Measurements from ENCODE around the gene CDK5RAP2.

Gene CDK5RAP2

GRCh38 chr9:120570296-120570695, 9.7 kb downstream of the CDK5RAP2 start:
- H3K4me3 ChIP-seq (ENCODE audit: low read depth, low read length): no peak overlapping the region
- no peak for TF ChIP-seq CTCF (IDR thresholded peaks at IDR 0.05; ENCODE audit: borderline replicate concordance, insufficient read depth, low read depth, low read length)

- H3K4me3 ChIP-seq (ENCODE audit: low read depth, low read length): no peak overlapping the region
- no peak for TF ChIP-seq CTCF (IDR thresholded peaks at IDR 0.05; ENCODE audit: borderline replicate concordance, insufficient read depth, low read depth, low read length)
Observed at GRCh38 chr9:120569556-120569955, 10.4 kb downstream of the CDK5RAP2 start.

- no peak overlapping the region for H3K4me3 ChIP-seq (ENCODE audit: low read depth, low read length)
- no peak for TF ChIP-seq CTCF (IDR thresholded peaks at IDR 0.05; ENCODE audit: borderline replicate concordance, insufficient read depth, low read depth, low read length)
Observed at GRCh38 chr9:120568816-120569215, 11.2 kb downstream of the CDK5RAP2 start.

GRCh38 chr9:120567874-120568273, 12.1 kb downstream of the CDK5RAP2 start:
- no peak for TF ChIP-seq CTCF (IDR thresholded peaks at IDR 0.05; ENCODE audit: borderline replicate concordance, insufficient read depth, low read depth, low read length)

GRCh38 chr9:120567081-120567480, 12.9 kb downstream of the CDK5RAP2 start:
- no peak overlapping the region for H3K4me3 ChIP-seq (ENCODE audit: low read depth, low read length)

More at GRCh38 chr9:120567874-120568273, 12.1 kb downstream of the CDK5RAP2 start:
- no peak overlapping the region for H3K4me3 ChIP-seq (ENCODE audit: low read depth, low read length)

GRCh38 chr9:120564589-120564988, 15.4 kb downstream of the CDK5RAP2 start:
- no peak overlapping the region for H3K4me3 ChIP-seq (ENCODE audit: low read depth, low read length)
- no peak for TF ChIP-seq CTCF (IDR thresholded peaks at IDR 0.05; ENCODE audit: borderline replicate concordance, insufficient read depth, low read depth, low read length)

More at GRCh38 chr9:120567081-120567480, 12.9 kb downstream of the CDK5RAP2 start:
- no peak for TF ChIP-seq CTCF (IDR thresholded peaks at IDR 0.05; ENCODE audit: borderline replicate concordance, insufficient read depth, low read depth, low read length)

- no peak overlapping the region for H3K4me3 ChIP-seq (ENCODE audit: low read depth, low read length)
- TF ChIP-seq CTCF (IDR thresholded peaks at IDR 0.05; ENCODE audit: borderline replicate concordance, insufficient read depth, low read depth, low read length): no peak
Observed at GRCh38 chr9:120562861-120563443, 17.0 kb downstream of the CDK5RAP2 start.
